Keratinocyte (primary cell): ENCODE measurements around the gene MINDY4.

Experiments
- CTCF ChIP-seq, 3 experiments: IDR thresholded peaks in 1 of 3; conservative IDR thresholded peaks in 1 of 3; optimal IDR thresholded peaks in 1 of 3; 2 replicates in 2 of 3; 3 replicates in 1 of 3; pipeline versions ENCODE3 to v1.5.1; 2011; ENCODE audit warnings: low read length in 3 of 3, mild to moderate bottlenecking in 3 of 3, moderate library complexity in 2 of 3, control low read depth in 1 of 3, inconsistent platforms in 1 of 3; ENCODE audit not compliant: insufficient read depth in 2 of 3; ENCODE audit errors: extremely low read depth in 1 of 3
- EZH2 ChIP-seq: IDR thresholded peaks from one replicate; pipeline ENCODE4 v1.6.1; 2012; ENCODE audit warnings: inconsistent platforms, mild to moderate bottlenecking, low read length, moderate library complexity

GRCh38 chr7:30739691-30740090, 31.5 kb upstream of the MINDY4 start:
- TF ChIP-seq CTCF (optimal IDR thresholded peaks at IDR 0.05 in 1 of 3, IDR thresholded peaks at IDR 0.05 in 1 of 3, conservative IDR thresholded peaks at IDR 0.05 in 1 of 3; ENCODE audit: extremely low read depth in 1 of 3, insufficient read depth in 2 of 3, low read length in 3 of 3), result no peak
- TF ChIP-seq EZH2, result no peak
